Head of caudate nucleus (tissue), 42 donors: Measurements from ENCODE around the gene GLI2.

Experiments
- DNase-seq, 42 donors: peaks; one replicate each; pipeline versions ENCODE4 v3.0.0 to v3.0.0-alpha.2; 2020 to 2021; ENCODE audit warnings: mixed read lengths in 7 of 42
- intact Hi-C: fragments of 100-400 bp; cut with DNase I; formaldehyde crosslinking; loops from one replicate; pipeline ENCODE4 v1.15.0; 2022

GLI2 gene

GRCh38 chr2:120776649-120777048 is 41.0 kb downstream of the GLI2 start:
- DNase-seq = no peak
- intact Hi-C loops = no loop called here

GRCh38 chr2:120777170-120777751 is 41.6 kb downstream of the GLI2 start:
- no peak for DNase-seq
- intact Hi-C loops = no loop called here

- intact Hi-C loops = no loop called here
- no peak for DNase-seq
Observed at GRCh38 chr2:120777787-120778186, 42.1 kb downstream of the GLI2 start.

- intact Hi-C loops = no loop called here
- peak in 10 of 42 donors; percentile 25 to 54 (median 42) for DNase-seq
Observed at GRCh38 chr2:120778244-120778643, 42.6 kb downstream of the GLI2 start.

GRCh38 chr2:120779781-120780283 is 44.2 kb downstream of the GLI2 start:
- DNase-seq = peak in 38 of 42 donors; percentile 26 to 88 (median 60)
- intact Hi-C loops = no loop called here

- peak in 29 of 42 donors; percentile 16 to 63 (median 41) for DNase-seq
- intact Hi-C loops = no loop called here
Observed at GRCh38 chr2:120780402-120780801, 44.7 kb downstream of the GLI2 start.

- no peak for DNase-seq
- intact Hi-C loops = no loop called here
Observed at GRCh38 chr2:120783371-120783791, 47.7 kb downstream of the GLI2 start.

GRCh38 chr2:120783969-120784372 is 48.3 kb downstream of the GLI2 start:
- no peak for DNase-seq
- intact Hi-C loops = no loop called here
